ENCODE measurements around the gene TM7SF2.

The TM7SF2 gene

GRCh38 chr11:65111744-65112545 lies at the start of gene TM7SF2:
TM7SF2 (plus strand) TSS chr11:65111872; CDS start chr11:65112016, 144 bp downstream.
- peak; percentile 97 for DNase-seq

- DNase-seq = no peak
Observed at GRCh38 chr11:65063532-65063931, 48.1 kb upstream of the TM7SF2 start.

- no peak for DNase-seq
Observed at GRCh38 chr11:65064847-65065240, 46.8 kb upstream of the TM7SF2 start.

- DNase-seq = no peak
Observed at GRCh38 chr11:65065851-65066250, 45.8 kb upstream of the TM7SF2 start.

- no peak for DNase-seq
Observed at GRCh38 chr11:65066315-65066714, 45.4 kb upstream of the TM7SF2 start.

- DNase-seq = no peak
Observed at GRCh38 chr11:65066805-65067291, 44.8 kb upstream of the TM7SF2 start.

GRCh38 chr11:65067446-65067845 lies 44.2 kb upstream of the TM7SF2 start:
- no peak for DNase-seq

- DNase-seq = no peak
Observed at GRCh38 chr11:65069217-65069616, 42.5 kb upstream of the TM7SF2 start.

- DNase-seq = no peak
Observed at GRCh38 chr11:65071907-65072630, 39.6 kb upstream of the TM7SF2 start.

GRCh38 chr11:65072631-65072966 lies 39.1 kb upstream of the TM7SF2 start:
- DNase-seq = no peak

- DNase-seq = no peak
Observed at GRCh38 chr11:65077451-65077850, 34.2 kb upstream of the TM7SF2 start.

GRCh38 chr11:65078151-65078550 lies 33.5 kb upstream of the TM7SF2 start:
- DNase-seq = peak; percentile 29

GRCh38 chr11:65078786-65079342 lies 32.8 kb upstream of the TM7SF2 start:
- DNase-seq = no peak

GRCh38 chr11:65083134-65083833 lies 28.4 kb upstream of the TM7SF2 start:
- no peak for DNase-seq

GRCh38 chr11:65083834-65084597 lies 27.7 kb upstream of the TM7SF2 start, which contains the start of the genes CDCA5 and ZFPL1:
CDCA5 (minus strand) TSS chr11:65084040; CDS start chr11:65083978, 62 bp downstream.
ZFPL1 (plus strand) TSS chr11:65084222; CDS start chr11:65084699, 477 bp downstream.
- peak; percentile 91 for DNase-seq

- no peak for DNase-seq
Observed at GRCh38 chr11:65084598-65085375, 26.9 kb upstream of the TM7SF2 start.

GRCh38 chr11:65085446-65085845 lies 26.2 kb upstream of the TM7SF2 start:
- DNase-seq = no peak

GRCh38 chr11:65086809-65087208 lies 24.9 kb upstream of the TM7SF2 start:
- no peak for DNase-seq

GRCh38 chr11:65087216-65087615 lies 24.5 kb upstream of the TM7SF2 start:
- DNase-seq = no peak

GRCh38 chr11:65087827-65088226 lies 23.8 kb upstream of the TM7SF2 start:
- DNase-seq = no peak

GRCh38 chr11:65089621-65090020 lies 22.1 kb upstream of the TM7SF2 start:
- DNase-seq = no peak
